ENCODE results near the gene GALNT9.
A peak's percentile ranks its signal among the peaks of the same experiment; 100 is the strongest.

The GALNT9 gene

DNA sequence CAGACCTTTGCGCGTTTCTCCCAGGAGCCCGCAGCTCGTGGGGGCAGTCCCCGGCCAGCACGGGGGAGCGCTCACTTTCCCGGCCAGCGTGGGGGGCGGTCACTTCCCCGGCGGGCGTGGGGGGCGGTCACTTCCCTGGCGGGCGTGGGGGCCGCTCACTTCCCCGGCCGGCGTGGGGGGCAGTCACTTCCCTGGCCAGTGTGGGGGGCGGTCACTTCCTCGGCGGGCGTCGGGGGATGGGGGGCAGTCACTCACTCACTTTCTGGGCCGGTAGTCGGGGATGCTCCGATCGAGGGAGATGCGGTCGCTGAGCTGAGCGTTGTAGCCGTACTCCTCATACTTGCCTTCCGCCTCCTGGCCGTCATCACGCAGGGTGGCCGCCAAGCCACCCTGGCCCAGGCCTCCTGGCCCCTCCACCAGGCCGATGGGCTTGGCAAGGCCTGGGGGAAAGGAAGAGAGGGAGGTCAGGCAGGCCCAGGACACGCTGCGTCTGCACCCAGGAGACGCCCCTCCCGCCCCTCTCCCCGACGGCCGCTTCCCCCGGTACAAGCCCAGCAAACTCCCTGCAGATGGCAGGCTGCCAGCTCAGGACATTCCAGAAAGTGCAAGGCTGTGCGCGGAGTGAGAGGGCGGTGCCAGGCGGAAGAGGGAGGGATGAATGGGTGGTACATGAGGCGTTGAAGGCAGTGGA is 43.3 kb downstream of the GALNT9 start:
- ChIA-PET CTCF (no interaction called here), POLR2A (no interaction called here)
- no peak for TF ChIP-seq CTCF (IDR thresholded peaks at IDR 0.05; ENCODE audit: insufficient read depth, low read length, missing control alignments)
- DNase-seq (ENCODE audit: low read depth, low spot score) = no peak
- H3K4me3 ChIP-seq (ENCODE audit: low read depth, low read length) = no peak overlapping the region

- no peak for TF ChIP-seq CTCF (IDR thresholded peaks at IDR 0.05; ENCODE audit: insufficient read depth, low read length, missing control alignments)
- DNase-seq (ENCODE audit: low read depth, low spot score) = no peak
- H3K4me3 ChIP-seq (ENCODE audit: low read depth, low read length) = no peak overlapping the region
- ChIA-PET CTCF (interaction anchor here (1.0 to 1.7 kb wide), 2 partner anchors 325 to 331 kb away, joined by 3 to 4 read pairs; partner anchors contain the start of gene LRCOL1), POLR2A (interaction anchor here (1.0 kb wide), 1 partner anchor 10 kb away, joined by 3 read pairs; no protein-coding TSS in a partner anchor)
These were observed 44.3 kb downstream of the GALNT9 start for GRCh38 chr12:132284827-132285741.

- ChIA-PET CTCF (interaction anchor here (1.0 to 1.7 kb wide), 2 partner anchors 326 to 332 kb away, joined by 3 to 4 read pairs; partner anchors contain the start of gene LRCOL1), POLR2A (interaction anchor here (1.0 kb wide), 1 partner anchor 9 kb away, joined by 3 read pairs; no protein-coding TSS in a partner anchor)
- TF ChIP-seq CTCF (IDR thresholded peaks at IDR 0.05; ENCODE audit: insufficient read depth, low read length, missing control alignments) = peak; percentile 24
- no peak overlapping the region for H3K4me3 ChIP-seq (ENCODE audit: low read depth, low read length)
- no peak for DNase-seq (ENCODE audit: low read depth, low spot score)
These were observed 45.1 kb downstream of the GALNT9 start for GRCh38 chr12:132284071-132284826.

DNA sequence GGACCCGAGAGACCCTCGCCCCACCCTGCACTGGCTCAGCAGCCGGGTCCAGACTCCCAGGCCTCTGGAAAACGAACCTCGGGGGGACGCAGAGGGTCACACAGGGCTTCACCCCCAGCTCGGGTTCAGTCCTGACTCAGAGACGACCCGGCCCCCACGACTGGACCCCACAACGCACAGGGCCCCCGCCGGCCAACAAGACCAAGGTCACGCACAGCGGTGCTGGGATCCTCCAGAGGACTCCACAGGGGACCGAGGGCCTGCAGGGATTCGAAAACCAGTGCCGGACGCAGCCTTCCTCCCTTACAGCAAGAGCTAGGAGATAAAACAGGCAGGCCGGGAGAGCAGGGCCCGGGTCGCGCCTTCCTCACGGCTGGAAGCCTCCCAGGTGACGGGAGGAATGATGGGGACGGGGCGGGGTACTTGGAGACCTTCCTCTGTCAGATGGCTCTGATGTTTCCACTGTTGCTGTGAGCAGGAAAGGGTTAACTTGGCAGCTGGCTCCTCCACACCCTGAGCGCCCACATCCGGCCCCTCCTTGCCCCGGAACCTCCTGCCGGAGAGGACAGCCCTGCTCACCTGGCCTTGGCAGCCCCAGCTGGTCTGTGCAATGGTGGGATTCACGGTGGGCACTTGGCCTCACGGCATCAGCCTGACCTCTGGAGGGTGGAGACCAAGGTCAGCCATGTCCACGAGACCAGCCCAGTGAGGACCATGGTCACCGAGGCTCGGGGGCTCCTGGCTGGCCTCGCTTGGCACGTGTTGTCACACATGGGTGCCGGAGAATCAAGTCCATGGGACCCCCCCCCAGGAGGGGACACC is 46.2 kb downstream of the GALNT9 start:
- POLR2A ChIA-PET = no interaction called here
- CTCF ChIA-PET = no interaction called here
- H3K4me3 ChIP-seq (ENCODE audit: low read depth, low read length) = no peak overlapping the region

More for the DNA sequence above, 46.2 kb downstream of the GALNT9 start:
- no peak for DNase-seq (ENCODE audit: low read depth, low spot score)
- no peak for TF ChIP-seq CTCF (IDR thresholded peaks at IDR 0.05; ENCODE audit: insufficient read depth, low read length, missing control alignments)

Data from AG04449 (cell line).